H1 (cell line): ENCODE measurements around the gene UNC13C. TPM values are rescaled to one million over a fixed set of nuclear protein-coding genes. Genes with fewer than 3 reads are reported as not detected.

Experiments
- CTCF ChIA-PET: fragments of 300-600 bp; sonication (Branson Sonifier 250); formaldehyde crosslinking; loops from one replicate; lab custom pipeline; 2021; ENCODE audit not compliant: partially characterized antibody; lab: Charles Lee
- POLR2A ChIA-PET: fragments of 300-600 bp; sonication (Branson Sonifier 250); formaldehyde crosslinking; loops from one replicate; lab custom pipeline; 2021; ENCODE audit warnings: inconsistent platforms; ENCODE audit not compliant: partially characterized antibody; lab: Charles Lee
- DNase-seq, 2 experiments: peaks; one replicate each; pipeline versions ENCODE4 v3.0.0 to v3.0.0-alpha.2; 2010 to 2022; ENCODE audit warnings: low spot score in 2 of 2, low read depth in 1 of 2, mixed read lengths in 1 of 2
- FAIRE-seq: peaks from 2 replicates; lab custom pipeline; 2011; peaks lifted over from hg19 to GRCh38; lab: Jason Lieb, UNC
- H2AFZ ChIP-seq: 2 replicates; pipeline ENCODE4 v1.8.1; 2012; ENCODE audit warnings: low read length, inconsistent platforms
- H2AK5ac ChIP-seq: 2 replicates; pipeline ENCODE4 v1.6.1; 2013; ENCODE audit warnings: low read depth, low read length
- H2BK120ac ChIP-seq: replicated peaks from 2 replicates; pipeline ENCODE3; 2013; ENCODE audit warnings: low read depth, low read length, inconsistent platforms
- H2BK12ac ChIP-seq: 2 replicates; pipeline ENCODE4 v1.6.1; 2013; ENCODE audit warnings: low read depth, low read length
- H2BK15ac ChIP-seq: 2 replicates; pipeline ENCODE4 v1.6.1; 2013; ENCODE audit warnings: low read length
- H2BK20ac ChIP-seq: 2 replicates; pipeline ENCODE4 v1.6.1; 2013; ENCODE audit warnings: low read length
- H2BK5ac ChIP-seq: 2 replicates; pipeline ENCODE4 v1.6.1; 2013; ENCODE audit warnings: low read depth, low read length
- H3K14ac ChIP-seq: 2 replicates; pipeline ENCODE4 v1.6.1; 2013; ENCODE audit warnings: inconsistent platforms; ENCODE audit not compliant: insufficient read length
- H3K18ac ChIP-seq: 2 replicates; pipeline ENCODE4 v1.6.1; 2013; ENCODE audit warnings: low read length; ENCODE audit errors: extremely low read depth
- H3K23ac ChIP-seq: 2 replicates; pipeline ENCODE4 v1.6.1; 2013; ENCODE audit warnings: inconsistent platforms; ENCODE audit not compliant: insufficient read length
- H3K23me2 ChIP-seq: 2 replicates; pipeline ENCODE4 v1.6.1; 2013; ENCODE audit warnings: low read depth, low read length
- H3K27ac ChIP-seq: 2 replicates; pipeline ENCODE4 v1.6.1; 2011; ENCODE audit warnings: low read depth, low read length, inconsistent platforms
- H3K27me3 ChIP-seq, 4 experiments: replicated peaks in 1 of 4; 1 replicate in 1 of 4; 2 replicates in 3 of 4; pipeline versions ENCODE4 v1.6.1 to v1.8.1; 2011 to 2013; ENCODE audit warnings: low read length in 3 of 4, mild to moderate bottlenecking in 3 of 4, inconsistent platforms in 2 of 4, mixed read lengths in 2 of 4, moderate library complexity in 1 of 4; ENCODE audit not compliant: control insufficient read depth in 3 of 4, insufficient read depth in 3 of 4; ENCODE audit errors: extremely low read depth in 1 of 4
- H3K36me3 ChIP-seq, 4 experiments: 2 replicates each; pipeline versions ENCODE4 v1.6.1 to v1.8.1; 2011 to 2013; ENCODE audit warnings: mild to moderate bottlenecking in 4 of 4, low read length in 3 of 4, moderate library complexity in 2 of 4, control low read depth in 1 of 4, inconsistent platforms in 1 of 4; ENCODE audit not compliant: insufficient read depth in 4 of 4, control insufficient read depth in 2 of 4
- H3K4ac ChIP-seq: replicated peaks from 2 replicates; pipeline ENCODE3; 2013; ENCODE audit warnings: low read length, low read depth, mixed read lengths, inconsistent platforms; ENCODE audit not compliant: insufficient read length
- H3K4me1 ChIP-seq, 4 experiments: replicated peaks in 1 of 4; 1 replicate in 1 of 4; 2 replicates in 3 of 4; pipeline versions ENCODE4 v1.6.1 to v1.8.1; 2011 to 2013; ENCODE audit warnings: low read length in 3 of 4, inconsistent platforms in 2 of 4, mixed read lengths in 1 of 4; ENCODE audit not compliant: insufficient read depth in 4 of 4, control insufficient read depth in 3 of 4
- H3K4me2 ChIP-seq, 2 experiments: 2 replicates each; pipeline versions ENCODE4 v1.6.1 to v1.8.1; 2011 to 2013; ENCODE audit warnings: low read depth in 2 of 2, low read length in 2 of 2, control low read depth in 1 of 2, inconsistent platforms in 1 of 2, mild to moderate bottlenecking in 1 of 2; ENCODE audit not compliant: insufficient read depth in 1 of 2
- H3K4me3 ChIP-seq, 4 experiments: fragments of 200-600, 300-600 bp in 1 of 4; sonication (generic), shearing (Covaris generic), sonication (Bioruptor Twin) in 1 of 4; 2 replicates each; pipeline versions ENCODE4 v1.5.1 to v1.8.1; 2011 to 2016; ENCODE audit warnings: low read length in 4 of 4, low read depth in 3 of 4, control low read depth in 2 of 4, inconsistent platforms in 2 of 4, mild to moderate bottlenecking in 2 of 4, mixed read lengths in 1 of 4, moderate library complexity in 1 of 4; ENCODE audit not compliant: insufficient read depth in 2 of 4; ENCODE audit errors: extremely low read depth in 1 of 4
- H3K56ac ChIP-seq: replicated peaks from 2 replicates; pipeline ENCODE3; 2013; ENCODE audit warnings: low read depth, mild to moderate bottlenecking, mixed read lengths, low read length, inconsistent platforms; ENCODE audit not compliant: insufficient read length
- H3K79me1 ChIP-seq: 2 replicates; pipeline ENCODE4 v1.6.1; 2013; ENCODE audit warnings: low read depth, low read length, control low read depth
- H3K79me2 ChIP-seq, 2 experiments: 2 replicates each; pipeline versions ENCODE4 v1.6.1 to v1.8.1; 2012 to 2013; ENCODE audit warnings: low read length in 2 of 2, mild to moderate bottlenecking in 2 of 2, inconsistent platforms in 1 of 2; ENCODE audit not compliant: insufficient read depth in 2 of 2, control insufficient read depth in 1 of 2
- H3K9ac ChIP-seq, 4 experiments: replicated peaks in 1 of 4; 1 replicate in 1 of 4; 2 replicates in 3 of 4; pipeline versions ENCODE4 v1.6.1 to v1.8.1; 2011 to 2013; ENCODE audit warnings: low read depth in 3 of 4, low read length in 3 of 4, control low read depth in 2 of 4, mild to moderate bottlenecking in 2 of 4, moderate library complexity in 2 of 4, inconsistent platforms in 1 of 4; ENCODE audit errors: extremely low read depth in 1 of 4
- H3K9me3 ChIP-seq, 2 experiments: 2 replicates each; pipeline versions ENCODE4 v1.6.1 to v1.8.1; 2012 to 2013; ENCODE audit warnings: mild to moderate bottlenecking in 2 of 2, moderate library complexity in 2 of 2, control low read depth in 1 of 2, inconsistent platforms in 1 of 2, low read depth in 1 of 2, low read length in 1 of 2, mixed read lengths in 1 of 2; ENCODE audit not compliant: insufficient read depth in 2 of 2
- H4K20me1 ChIP-seq, 2 experiments: replicated peaks in 1 of 2; 2 replicates each; pipeline versions ENCODE3 to v1.8.1; 2011 to 2013; ENCODE audit warnings: inconsistent platforms in 2 of 2, low read length in 2 of 2, mild to moderate bottlenecking in 1 of 2; ENCODE audit not compliant: insufficient read depth in 2 of 2, control insufficient read depth in 1 of 2
- H4K5ac ChIP-seq: 2 replicates; pipeline ENCODE4 v1.6.1; 2013; ENCODE audit warnings: low read length, low read depth, mixed read lengths, inconsistent platforms; ENCODE audit not compliant: insufficient read length
- H4K8ac ChIP-seq: 2 replicates; pipeline ENCODE4 v1.8.0; 2013; ENCODE audit warnings: mild to moderate bottlenecking, moderate library complexity, low read length, inconsistent platforms; ENCODE audit not compliant: insufficient read depth; ENCODE audit errors: extremely low read depth
- H4K91ac ChIP-seq: replicated peaks from 2 replicates; pipeline ENCODE3; 2013; ENCODE audit warnings: low read length, mixed read lengths, inconsistent platforms; ENCODE audit not compliant: insufficient read length
- SP2 ChIP-seq: IDR thresholded peaks from 2 replicates; pipeline ENCODE4 v1.6.1; 2012; ENCODE audit warnings: mild to moderate bottlenecking, low read length, inconsistent platforms
- SRF ChIP-seq: IDR thresholded peaks from 2 replicates; pipeline ENCODE4 v1.6.1; 2011; ENCODE audit warnings: mild to moderate bottlenecking, low read depth, low read length, moderate library complexity
- TCF12 ChIP-seq: IDR thresholded peaks from 2 replicates; pipeline ENCODE4 v1.6.1; 2011; ENCODE audit warnings: low read depth, mild to moderate bottlenecking, low read length
- WGBS, 2 experiments: shearing (Covaris generic) in 1 of 2; methylation state at CpG; one replicate each; pipeline versions ENCODE4 v1.1.6 to v1.1.7; 2013 to 2015; ENCODE audit warnings: low lambda C conversion rate in 2 of 2, mixed read lengths in 2 of 2, inconsistent platforms in 1 of 2, low coverage in 1 of 2, missing lambda C conversion rate in 1 of 2; ENCODE audit not compliant: insufficient replicate concordance in 2 of 2, insufficient coverage in 1 of 2, insufficient read length in 1 of 2; ENCODE audit errors: extremely low coverage in 1 of 2, missing lambda C conversion rate in 1 of 2; 5-methylcytosine and 5-hydroxymethylcytosine counted together
- polyA plus RNA-seq, 7 experiments: library from polyadenylated mRNA; depleted of rRNA in 3 of 7; stranded (reverse) in 5 of 7; unstranded in 2 of 7; fragments of >200 nt in 5 of 7; fragments of 200-250 nt in 2 of 7; gene quantifications; 1 replicate in 5 of 7; 2 replicates in 1 of 7; 4 replicates in 1 of 7; pipeline versions ENCODE4 v1.2.1 to v1.2.3, GENCODE V29; 2011 to 2013; ENCODE audit warnings: missing spikeins in 2 of 7, mixed read lengths in 2 of 7
- total RNA-seq: library from RNA; stranded (reverse); fragmentation: NEBNext Ultra II Directional; extraction: Animal tissue kit (Norgen Biotek cat#: 25700); gene quantifications from 2 replicates; pipeline ENCODE4 v1.2.1, GENCODE V29; 2021

Gene UNC13C
- total and polyA plus RNA-seq, 2 of the 8 experiments (the other 6 are each of a cell fraction or from before 2014, with no cell fraction given), result 0.02 to 0.13 TPM

- no peak overlapping the region for H4K5ac ChIP-seq
- ChIA-PET CTCF (no interaction called here), POLR2A (no interaction called here)
- H3K23ac ChIP-seq, result no peak overlapping the region
- H4K20me1 ChIP-seq, result no peaks in the 10 kb centered on the region
- no peaks in the 10 kb centered on the region for H3K79me2 ChIP-seq
- no peak overlapping the region for H3K4me3 ChIP-seq
- no peak overlapping the region for H3K27ac ChIP-seq
- 100% methylated on average over 1 of the region's 1 CpG; no CpG with 5 or more reads in 1 of the 2 experiments for WGBS, 2 experiments
- H4K8ac ChIP-seq, result no peak overlapping the region
- no peaks in the 10 kb centered on the region for H3K79me1 ChIP-seq
- no peak overlapping the region for H4K91ac ChIP-seq
- H2AFZ ChIP-seq, result no peak overlapping the region
- no peak overlapping the region for H3K18ac ChIP-seq
- H2BK20ac ChIP-seq, result no peak overlapping the region
- no peak overlapping the region for H3K4me2 ChIP-seq
- no peak overlapping the region for H3K9ac ChIP-seq
- H3K36me3 ChIP-seq, result no peaks in the 10 kb centered on the region
- no peak overlapping the region for H3K56ac ChIP-seq
- H3K27me3 ChIP-seq, result peaks cover 0 to 1% (median 0%) of the 10 kb centered on the region in 4 experiments; a peak in 1 of 7 replicates
- H2BK12ac ChIP-seq, result no peak overlapping the region
- H2BK15ac ChIP-seq, result no peak overlapping the region
- no peak overlapping the region for H3K4ac ChIP-seq
- H3K23me2 ChIP-seq, result no peaks in the 10 kb centered on the region; the same call in 1 of the 2 replicates
- H2BK120ac ChIP-seq, result no peak overlapping the region
- no peak overlapping the region for H3K14ac ChIP-seq
- DNase-seq (no peak), FAIRE-seq (no peak)
- no peak overlapping the region for H2AK5ac ChIP-seq
- no peaks in the 10 kb centered on the region for H3K4me1 ChIP-seq
- no peak overlapping the region for H2BK5ac ChIP-seq
- peaks cover 18 to 40% of the 10 kb centered on the region in 2 experiments for H3K9me3 ChIP-seq
- TF ChIP-seq TCF12, result no peak
- TF ChIP-seq SRF, result no peak
- no peak for TF ChIP-seq SP2
Observed at GRCh38 chr15:54011656-54012055, 33.4 kb downstream of the UNC13C start.
